NCI-H2171 (cell line): ENCODE results near the gene TDRD3.

Source experiments
- DNase-seq: peaks from one replicate; lab custom pipeline; 2025; lab: John Stamatoyannopoulos, UW

TDRD3 gene

DNA sequence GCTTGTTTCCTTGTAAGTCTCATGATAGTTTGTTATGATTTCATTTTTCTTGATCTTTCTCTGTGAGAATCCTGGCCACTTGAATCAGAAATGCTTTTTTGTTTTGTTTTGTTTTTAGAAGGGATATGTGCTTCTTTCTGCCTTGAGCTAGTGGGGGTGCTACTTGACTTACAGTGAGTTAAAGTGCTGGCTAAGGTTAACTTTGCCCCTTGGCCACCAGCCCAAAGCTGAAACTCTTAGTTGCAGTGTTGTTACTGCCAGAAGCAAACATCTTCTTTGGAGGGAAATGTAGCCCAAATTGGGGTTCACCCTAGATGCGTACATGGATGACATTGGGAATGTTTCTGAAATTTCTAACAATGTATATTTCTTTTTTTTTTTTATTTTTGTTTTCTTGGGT lies 57.4 kb downstream of the TDRD3 start:
- DNase-seq = no peak

DNA sequence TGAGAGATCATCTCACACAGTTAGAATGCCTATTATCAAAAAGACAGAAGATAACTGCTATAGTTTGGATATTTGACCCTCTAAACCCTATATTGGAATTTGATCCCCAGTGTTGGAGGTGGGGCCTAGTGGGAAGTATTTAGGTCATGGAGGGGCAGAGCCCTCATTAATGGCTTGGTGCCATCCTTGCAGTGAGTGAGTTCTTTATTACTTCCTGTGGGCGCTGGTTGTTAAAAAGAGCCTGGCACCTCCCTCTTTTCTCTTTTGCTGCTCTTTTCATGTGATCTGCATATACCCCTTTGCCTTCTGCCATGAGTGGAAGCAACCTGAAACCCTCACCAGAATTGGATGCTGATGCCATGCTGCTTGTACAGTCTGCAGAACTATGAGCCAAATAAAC lies 66.8 kb downstream of the TDRD3 start:
- DNase-seq = no peak

DNA sequence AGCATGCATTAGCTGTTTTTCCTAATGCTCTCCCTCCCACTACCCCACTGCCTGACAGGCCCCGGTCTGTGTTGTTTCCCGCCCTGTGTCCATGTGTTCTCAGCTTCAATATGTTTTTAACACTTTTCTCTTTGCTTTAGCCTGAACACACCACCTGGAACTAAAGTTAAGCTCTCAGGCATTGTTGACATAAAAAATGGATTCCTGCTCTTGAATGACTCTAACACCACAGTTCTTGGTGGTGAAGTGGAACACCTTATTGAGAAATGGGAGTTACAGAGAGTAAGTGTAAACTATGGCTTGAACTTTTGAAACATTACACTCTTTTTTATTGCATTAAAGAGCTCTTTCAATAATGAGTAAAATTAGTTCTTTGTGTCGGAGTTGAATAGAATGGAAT lies 70.1 kb downstream of the TDRD3 start:
- DNase-seq = no peak

DNA sequence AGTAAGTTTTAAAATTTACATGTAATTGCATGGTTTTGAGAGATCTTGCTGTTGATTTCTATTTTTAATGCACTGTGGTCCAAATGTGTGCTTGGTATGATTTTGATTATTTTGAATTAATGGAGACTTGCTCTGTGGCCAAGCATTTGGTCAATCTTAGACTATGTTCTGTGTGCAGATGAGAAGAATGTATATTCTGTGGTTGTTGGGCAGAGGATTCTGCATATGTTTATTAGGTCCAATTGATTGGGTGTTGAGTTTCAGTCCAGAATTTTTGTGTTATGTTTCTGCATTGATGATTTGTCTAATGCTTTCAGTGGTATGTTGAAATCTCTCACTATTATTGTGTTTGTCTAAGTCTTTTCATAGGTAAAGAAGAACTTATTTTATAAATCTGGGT lies 82.3 kb downstream of the TDRD3 start:
- no peak for DNase-seq

DNA sequence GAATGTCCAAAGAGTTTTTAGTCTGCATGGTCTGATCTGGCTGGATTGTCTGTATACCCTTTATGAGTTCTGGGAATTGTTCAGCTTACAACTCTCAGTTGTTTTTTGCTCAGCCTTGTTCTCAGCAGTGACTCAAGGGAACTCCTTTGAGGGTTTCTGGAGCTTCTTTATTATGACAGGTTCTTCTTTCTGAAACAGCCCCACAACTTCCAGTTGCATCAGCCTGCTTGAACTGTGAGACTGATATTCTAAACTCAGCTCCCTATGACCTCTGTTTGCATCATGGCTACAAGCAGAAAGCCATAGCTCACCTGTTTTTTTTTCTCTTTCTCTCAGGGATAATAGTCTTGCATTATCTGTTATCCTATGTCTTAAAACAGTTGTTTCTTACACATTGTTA lies 85.0 kb downstream of the TDRD3 start:
- DNase-seq = no peak

DNA sequence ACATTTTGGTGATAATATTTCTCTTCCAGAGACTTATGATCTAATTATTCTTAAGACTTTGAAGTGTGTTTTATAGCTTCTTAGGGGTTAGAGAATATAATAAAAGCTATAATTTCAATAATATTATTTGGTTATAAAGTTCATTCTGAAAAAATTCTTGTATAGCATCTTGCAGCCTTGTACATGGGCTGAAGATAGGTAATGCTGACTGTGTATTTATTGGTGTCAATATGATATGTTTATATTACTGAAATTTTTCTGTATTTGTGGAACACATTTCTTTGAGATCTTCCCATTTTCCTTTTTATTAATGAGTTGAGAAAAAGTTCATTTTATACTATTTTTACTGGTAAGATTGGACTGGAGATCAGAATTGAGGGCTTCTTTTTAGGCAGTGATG lies 87.8 kb downstream of the TDRD3 start:
- DNase-seq = no peak

DNA sequence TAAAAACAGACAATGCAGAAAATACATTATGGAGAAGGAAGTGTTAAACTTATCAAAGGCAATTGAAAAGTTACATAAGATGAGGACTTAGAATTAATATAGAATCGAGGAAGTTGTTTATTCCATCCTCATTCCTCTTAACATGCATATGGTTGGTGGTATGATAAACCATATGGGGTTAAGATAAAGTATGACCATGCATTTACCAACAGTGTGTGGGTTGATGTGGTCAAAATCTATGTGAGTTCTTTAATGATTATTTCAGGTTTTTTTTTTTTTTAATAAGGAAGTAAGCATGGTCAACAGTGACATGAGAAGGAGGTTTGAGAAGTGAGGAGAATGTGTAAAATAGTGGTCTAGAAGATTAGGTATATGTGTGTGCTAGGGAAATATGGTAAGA lies 94.5 kb downstream of the TDRD3 start:
- no peak for DNase-seq

DNA sequence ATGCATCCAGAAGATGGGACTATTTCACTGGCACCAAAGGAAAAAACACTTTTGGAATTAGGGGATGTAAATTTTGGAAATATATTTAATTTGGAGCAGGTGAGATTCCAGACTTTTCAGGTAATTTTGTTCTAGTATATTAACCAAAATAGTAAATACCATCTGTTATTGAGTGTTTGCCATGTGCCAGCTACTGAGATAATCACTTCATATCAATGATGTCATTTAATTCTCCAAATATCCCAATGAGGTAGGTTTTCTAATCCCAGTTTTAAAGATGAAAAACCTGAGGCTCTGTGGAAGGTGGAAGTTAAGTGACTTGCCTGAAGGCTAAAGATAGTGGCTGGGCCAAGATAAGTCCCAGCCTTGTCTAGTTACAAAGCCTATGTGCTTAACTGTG lies 95.2 kb downstream of the TDRD3 start:
- DNase-seq = no peak

DNA sequence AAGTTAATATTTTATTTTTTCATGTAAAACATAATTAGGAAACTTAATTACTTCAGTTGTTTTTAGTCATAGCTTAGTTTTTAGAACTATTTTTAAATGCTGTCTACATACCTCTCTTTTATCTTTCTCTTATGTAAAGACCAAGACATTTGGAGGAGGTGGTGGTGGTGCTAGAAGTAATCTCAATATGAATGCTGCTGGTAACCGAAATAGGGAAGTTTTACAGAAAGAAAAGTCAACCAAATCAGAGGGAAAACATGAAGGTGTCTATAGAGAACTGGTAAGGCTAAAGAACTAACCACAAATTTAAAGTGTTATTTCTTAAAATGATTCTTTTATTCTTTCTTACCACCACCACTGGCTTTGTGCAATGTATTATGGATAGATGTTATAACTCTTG lies 97.3 kb downstream of the TDRD3 start:
- DNase-seq = no peak

DNA sequence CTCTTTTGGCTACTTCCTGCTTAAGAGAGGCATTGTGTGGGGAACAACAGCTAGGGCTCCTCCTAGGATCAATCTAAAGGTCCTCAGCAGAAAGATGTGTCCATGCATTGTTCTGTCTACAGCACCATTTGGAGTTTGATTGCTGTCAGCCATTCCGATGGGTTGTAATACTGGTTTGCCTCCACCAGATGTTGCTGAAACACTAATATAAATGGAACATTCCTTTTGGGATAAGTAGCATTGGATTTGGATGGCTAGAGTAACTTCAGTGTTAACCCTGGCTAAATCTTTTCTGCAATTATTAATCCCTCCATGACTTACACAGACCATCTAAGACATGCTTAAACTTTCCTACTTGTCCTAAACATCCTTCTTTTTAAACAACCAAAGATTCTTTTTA lies 104.2 kb downstream of the TDRD3 start:
- DNase-seq = no peak

DNA sequence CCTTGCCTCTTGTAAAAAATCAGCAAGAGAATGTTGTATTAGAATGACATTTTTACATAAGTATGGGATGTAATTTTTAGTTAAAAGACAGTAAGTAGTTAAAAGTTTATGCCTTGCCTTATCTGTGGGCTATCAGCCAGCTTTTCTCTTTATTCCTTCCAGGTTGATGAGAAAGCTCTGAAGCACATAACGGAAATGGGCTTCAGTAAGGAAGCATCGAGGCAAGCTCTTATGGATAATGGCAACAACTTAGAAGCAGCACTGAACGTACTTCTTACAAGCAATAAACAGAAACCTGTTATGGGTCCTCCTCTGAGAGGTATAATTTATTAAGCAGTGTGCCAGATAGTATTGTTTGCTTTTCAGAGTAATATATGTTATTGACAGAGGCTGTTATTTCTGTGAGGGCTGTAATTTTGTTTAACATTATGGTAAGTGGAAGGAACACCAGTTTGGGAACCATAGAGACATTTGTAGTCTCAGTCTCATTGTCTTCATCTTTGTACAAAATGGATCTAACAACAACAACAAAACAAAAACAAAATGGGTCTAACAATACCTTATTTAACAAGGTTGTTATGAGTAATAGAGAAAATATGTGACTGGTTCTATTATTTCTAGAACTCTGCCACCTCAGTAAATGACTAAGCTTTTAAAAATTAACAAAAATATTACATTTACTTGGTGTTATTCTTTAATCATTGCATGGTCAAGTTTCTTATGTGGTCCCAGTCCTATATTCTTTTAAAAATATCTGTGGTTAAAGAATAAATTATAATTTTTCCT lies 112.8 kb downstream of the TDRD3 start:
- DNase-seq = no peak

DNA sequence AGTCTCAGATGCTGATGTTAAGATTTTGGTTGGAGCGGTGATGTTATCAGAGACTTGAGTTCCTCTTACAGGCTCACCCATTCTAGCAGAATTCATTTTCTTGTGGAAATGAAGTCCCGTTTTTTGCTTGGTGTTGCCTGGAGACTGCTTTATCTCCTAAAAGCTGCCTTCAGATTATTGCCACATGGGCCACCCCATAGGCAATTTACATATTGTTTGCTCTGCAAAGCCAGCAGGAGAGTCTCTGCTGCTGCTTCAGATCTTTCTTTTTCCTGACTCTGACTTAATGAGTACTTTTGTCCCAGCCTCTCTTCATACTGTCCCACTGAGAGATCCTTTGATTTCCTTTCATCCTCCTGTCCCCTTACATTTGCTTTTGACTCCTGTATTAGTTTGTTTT lies 114.6 kb downstream of the TDRD3 start:
- DNase-seq = no peak

DNA sequence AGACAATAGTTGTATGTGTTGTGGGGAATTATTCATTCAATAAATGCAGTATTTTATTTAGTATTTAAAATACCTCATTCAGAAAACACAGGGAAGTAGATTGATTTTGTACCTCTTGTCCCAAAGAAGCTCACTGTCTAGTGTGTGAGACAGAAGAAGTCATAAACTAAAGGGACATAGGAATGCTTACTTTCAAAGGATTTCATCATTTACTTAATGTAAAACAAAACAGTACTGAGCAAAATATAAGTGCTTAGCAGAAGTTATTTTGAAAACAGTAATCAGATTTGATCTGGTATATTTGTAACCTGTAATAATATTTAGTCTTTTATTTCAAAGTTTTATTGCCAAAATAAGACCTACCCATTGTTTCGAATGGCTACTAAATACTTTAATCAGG lies 117.9 kb downstream of the TDRD3 start:
- no peak for DNase-seq

DNA sequence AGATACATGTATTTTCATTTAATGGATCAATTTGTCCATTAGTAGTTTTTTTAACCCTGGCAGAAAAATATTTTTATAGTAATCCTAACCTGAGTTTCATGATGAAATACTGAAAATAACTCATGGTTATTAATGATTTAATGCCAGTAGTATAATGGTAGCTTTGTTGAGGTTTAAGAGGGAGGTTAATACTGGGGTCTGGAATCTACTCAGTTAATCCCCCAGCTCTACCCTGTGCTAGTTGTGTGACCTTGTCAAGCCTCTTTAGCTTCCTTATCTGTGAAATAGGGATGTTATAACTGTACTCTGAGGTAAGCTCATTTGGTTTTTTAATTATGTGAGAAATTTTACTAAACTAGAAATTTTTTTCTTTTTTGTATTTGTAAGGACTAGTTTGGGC lies 122.5 kb downstream of the TDRD3 start:
- no peak for DNase-seq

DNA sequence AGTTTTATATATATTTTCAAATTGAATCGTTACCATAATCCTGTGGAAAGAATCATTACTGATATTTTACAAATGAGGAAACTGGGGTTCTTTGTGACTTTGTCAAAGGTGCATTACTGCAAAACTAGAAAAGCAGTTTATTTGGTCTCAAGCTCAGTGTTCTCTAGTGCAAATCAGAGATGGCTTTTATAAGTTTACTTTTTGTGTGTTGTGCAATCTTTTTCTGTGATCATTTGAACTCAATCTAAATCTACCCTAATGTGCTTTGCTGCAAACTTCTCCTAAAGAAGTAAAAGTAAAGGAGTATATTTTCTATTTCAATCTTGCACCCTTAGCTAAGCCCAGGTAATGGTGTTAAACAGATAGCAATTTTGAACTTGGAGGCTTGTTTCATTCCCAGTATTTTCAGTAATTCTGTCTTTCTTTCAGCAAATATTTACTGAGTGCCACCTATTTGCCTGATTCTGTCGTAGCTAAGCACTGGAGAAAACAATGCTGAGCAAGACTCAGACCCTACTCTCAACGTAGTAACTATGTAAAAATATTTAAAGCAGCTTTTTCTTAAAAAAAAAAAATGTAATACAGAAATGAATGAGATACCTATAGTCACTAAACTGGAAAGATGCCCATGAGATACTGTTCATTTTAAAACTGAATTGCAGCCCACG lies 124.0 kb downstream of the TDRD3 start:
- DNase-seq = no peak

DNA sequence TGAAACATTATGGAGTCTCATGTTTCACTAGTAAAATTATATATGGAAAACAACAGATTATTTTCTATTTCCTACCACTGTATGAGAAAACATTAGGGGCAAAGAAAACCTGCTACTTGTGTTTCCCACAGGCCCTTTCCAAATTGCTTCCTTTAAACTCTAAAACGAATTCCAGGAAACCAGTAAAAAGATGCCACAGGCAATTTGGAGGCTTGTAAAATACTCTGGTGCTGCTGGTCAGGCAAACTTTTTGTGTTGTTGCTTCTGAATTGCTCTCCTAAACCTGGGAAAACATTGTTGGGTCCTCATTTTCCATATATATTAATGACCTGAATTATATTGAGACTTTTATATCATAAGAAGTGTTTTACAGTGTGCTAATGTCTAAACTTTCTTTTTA lies 141.5 kb downstream of the TDRD3 start:
- no peak for DNase-seq

DNA sequence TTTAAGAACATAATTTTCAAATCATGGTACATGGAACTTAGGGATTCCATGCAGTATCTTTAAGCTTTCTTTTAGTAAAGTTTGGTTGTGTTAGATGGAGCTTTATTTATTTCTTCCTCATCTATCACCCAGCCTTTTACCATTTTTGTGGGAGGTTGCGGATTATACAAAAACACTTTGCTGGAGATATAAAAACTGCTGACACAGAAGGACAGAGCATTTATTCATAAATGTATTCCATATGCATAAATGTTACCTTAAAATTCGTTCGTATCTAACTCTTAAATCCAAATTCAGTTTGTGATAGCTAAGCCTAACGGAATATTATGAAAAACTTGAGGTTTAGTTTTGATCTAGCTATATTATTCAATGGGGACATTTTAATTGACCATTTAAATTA lies 143.3 kb downstream of the TDRD3 start:
- no peak for DNase-seq

DNA sequence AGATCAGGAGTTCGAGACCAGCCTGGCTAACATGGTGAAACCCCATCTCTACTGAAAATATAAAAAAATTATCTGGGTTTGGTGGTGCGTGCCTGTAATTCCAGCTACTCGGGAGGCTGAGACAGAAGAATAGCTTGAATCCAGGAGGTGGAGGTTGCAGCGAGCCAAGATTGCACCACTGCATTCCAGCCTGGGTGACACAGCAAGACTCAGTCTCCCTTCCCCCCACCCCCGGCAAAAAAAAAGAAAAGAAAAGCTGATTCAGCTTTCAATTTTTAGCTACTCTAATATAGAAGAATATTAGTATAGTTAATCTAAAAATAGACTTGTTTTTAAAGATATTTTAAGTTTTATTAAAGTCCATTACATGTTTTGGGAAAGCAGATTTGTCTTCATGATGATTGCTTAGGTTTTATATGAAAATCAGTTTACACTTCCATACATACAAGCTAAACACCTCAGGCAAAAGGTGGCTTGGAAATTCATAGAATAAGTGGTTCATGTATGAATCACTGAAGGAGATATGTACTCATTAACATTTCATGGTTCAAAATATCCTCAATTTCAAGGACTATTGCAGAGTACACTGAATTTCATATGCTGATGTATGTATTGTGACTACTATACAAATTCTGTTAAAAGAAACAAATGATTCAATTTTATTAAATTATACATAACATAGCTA lies 165.2 kb downstream of the TDRD3 start:
- DNase-seq = no peak

DNA sequence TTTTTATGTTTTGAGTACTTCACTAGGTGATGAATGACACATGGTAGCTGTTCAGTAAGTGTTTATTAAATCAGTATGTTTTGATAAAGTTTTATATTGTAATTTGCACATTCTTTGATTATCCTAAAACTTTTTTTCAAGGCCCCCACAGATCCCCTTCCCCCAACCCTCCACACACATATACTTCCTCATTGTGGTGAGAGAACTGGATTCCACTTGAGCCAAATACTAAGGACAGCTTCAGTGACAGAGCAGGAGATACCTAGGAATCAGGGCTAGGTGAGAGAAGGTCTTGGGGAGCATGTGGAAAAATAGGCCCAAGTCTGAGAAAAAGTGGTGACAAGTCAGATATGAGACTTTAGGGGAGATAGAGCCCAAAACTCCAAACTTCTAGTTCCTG lies 174.6 kb downstream of the TDRD3 start:
- no peak for DNase-seq

DNA sequence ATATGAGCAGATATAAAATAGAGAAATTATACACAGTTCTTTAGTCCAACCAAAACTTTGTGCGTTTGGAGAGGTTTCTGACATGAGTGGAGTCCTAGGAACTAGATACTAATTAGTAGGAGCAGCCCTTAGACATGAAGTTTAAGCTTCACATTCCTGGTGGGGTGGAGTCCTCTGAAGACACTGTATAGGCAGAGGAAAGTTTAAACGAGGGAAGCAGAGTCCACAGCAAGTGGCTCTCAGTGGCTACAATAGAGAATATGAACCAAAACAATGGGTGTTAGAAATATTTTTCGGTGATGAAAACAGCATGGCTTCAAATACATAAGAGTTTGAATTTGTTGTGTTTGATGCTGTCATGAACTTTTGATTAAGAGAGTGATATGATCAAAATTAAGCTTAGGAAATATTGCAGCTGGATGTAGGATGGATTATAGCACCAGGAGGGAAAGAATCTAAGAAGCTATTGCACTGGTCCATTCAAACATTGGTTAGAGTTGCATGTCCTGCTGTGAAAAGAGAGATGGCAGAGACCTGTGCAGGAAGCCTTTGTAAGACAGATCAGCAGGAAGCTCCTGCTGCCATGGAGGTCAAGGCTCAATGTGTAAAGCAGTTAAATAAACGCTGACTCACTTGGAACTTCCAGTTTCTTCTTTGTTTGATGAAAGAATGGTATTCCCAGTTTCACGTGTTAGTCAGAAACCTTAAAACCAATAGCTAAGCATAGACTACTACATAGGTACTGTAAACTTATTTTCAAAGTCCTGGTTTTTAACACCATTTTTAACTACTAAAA lies 175.2 kb downstream of the TDRD3 start:
- no peak for DNase-seq

DNA sequence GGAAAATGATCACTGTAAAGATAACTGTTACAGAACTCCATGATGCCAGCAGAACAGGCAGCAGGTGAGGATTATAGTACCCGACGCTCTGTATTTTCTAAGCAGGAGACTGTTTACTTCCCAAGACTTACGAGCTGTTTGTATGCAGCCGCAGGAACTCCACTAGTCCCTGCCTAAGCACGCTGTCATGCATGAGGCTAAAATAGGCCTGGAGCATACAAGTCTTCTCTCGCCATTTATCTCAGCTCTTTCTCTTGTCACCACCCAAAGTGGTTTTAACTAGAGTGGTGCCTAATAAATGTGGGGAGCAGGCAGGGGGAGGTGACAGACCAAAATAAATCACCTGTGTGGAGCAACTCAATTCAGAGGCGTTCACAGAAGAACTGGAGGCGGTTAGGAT lies 175.8 kb downstream of the TDRD3 start:
- DNase-seq = no peak

DNA sequence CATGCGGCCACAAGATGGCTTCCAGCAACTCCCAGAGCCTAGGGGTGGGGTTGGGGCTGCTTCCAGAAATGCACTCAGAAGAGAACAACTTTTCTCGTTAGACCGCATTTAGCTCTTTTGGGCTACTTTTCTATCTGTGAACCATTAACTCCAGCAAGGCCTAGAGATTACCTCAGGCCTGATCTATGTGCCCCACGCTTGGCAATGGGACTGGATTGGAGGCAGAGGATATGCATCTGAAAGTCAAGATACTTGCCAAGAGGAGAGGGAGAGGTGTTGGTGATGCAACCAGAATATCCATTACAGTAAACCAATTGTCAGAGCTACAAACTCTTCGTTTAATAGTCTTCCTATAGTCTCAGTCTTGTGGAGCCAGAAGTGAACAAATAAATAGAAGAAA lies 177.7 kb downstream of the TDRD3 start:
- DNase-seq = no peak

DNA sequence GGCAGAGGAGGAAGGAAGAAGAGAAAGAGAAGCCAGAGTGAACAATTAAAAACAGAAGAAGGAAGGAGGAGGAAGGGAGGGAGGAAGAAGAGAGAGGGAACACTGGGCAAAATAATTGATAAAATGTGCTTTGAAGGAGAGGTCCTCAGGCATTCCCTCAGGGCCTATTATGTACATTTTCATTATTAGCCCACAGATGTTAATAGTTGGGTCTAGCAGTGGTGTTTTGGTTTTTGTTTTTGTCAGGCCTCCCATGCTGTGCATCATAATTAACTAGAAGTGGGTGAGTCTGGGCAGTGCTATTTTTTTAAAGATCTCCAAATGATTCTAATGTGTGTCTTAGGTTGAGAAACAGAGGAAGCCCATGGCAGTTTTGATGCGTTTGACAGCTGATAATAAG lies 178.1 kb downstream of the TDRD3 start:
- DNase-seq = no peak
